Activated B cell treated with CpG ODN at 0.5 μM for 24 hours (primary cell): Measurements from ENCODE around the gene SARM1. TPM values are rescaled to one million over a fixed set of nuclear protein-coding genes. Genes with fewer than 3 reads are reported as not detected.
A peak's percentile ranks its signal among the peaks of the same experiment; 100 is the strongest.

Experiments
- ATAC-seq: fragments of 200-7000 bp; cut with Tn5 transposase; one replicate; pipeline ENCODE4 v1.10.0; 2021; ENCODE audit warnings: low read depth, mild to moderate bottlenecking, moderate library complexity
- CTCF ChIA-PET: fragments of 350-600 bp; sonication (Branson Sonifier 250); formaldehyde crosslinking; loops from one replicate; lab custom pipeline; 2021; ENCODE audit warnings: antibody characterized with exemption; lab: Charles Lee
- POLR2A ChIA-PET: fragments of 350-600 bp; sonication (Branson Sonifier 250); formaldehyde crosslinking; loops from one replicate; lab custom pipeline; 2021; ENCODE audit warnings: antibody characterized with exemption; lab: Charles Lee
- DNase-seq: peaks from one replicate; pipeline ENCODE4 v3.0.0; 2022
- H3K27ac Mint-ChIP-seq: one replicate; pipeline ENCODE4 v1.8.0; 2020; ENCODE audit warnings: mixed read lengths
- H3K27me3 Mint-ChIP-seq: one replicate; pipeline ENCODE4 v1.8.0; 2021; ENCODE audit warnings: mixed read lengths
- H3K36me3 Mint-ChIP-seq: one replicate; pipeline ENCODE4 v1.8.0; 2021; ENCODE audit warnings: low read depth, mixed read lengths
- H3K4me1 Mint-ChIP-seq: one replicate; pipeline ENCODE4 v1.8.0; 2021; ENCODE audit warnings: mixed read lengths
- H3K4me3 Mint-ChIP-seq: one replicate; pipeline ENCODE4 v1.8.0; 2020; ENCODE audit warnings: mild to moderate bottlenecking, mixed read lengths
- H3K9me3 Mint-ChIP-seq: one replicate; pipeline ENCODE4 v1.8.0; 2020; ENCODE audit warnings: mixed read lengths
- CTCF ChIP-seq: fragments of 200-600 bp; IDR thresholded peaks from one replicate; pipeline ENCODE4 v1.8.0; 2022; ENCODE audit warnings: antibody characterized with exemption, mild to moderate bottlenecking
- intact Hi-C: fragments of 100-400 bp; cut with micrococcal nuclease; formaldehyde crosslinking; loops from one replicate; pipeline ENCODE4 v1.15.1; 2024
- total RNA-seq: library from RNA; stranded (reverse); gene quantifications from 2 replicates; pipeline ENCODE4 v1.2.3, GENCODE V29; 2022

Gene SARM1
- total RNA-seq, result 15.0 and 19.9 TPM in 2 replicates

GRCh38 chr17:28371245-28372202, at the start of gene SARM1:
Gene SARM1 (plus strand): TSS chr17:28371694. CDS start chr17:28372033, 339 bp downstream.
- intact Hi-C loops, result loop anchor here (1.0 to 5.0 kb wide), 4 partner anchors 14 to 54 kb away; partner anchors contain the start of genes IFT20, POLDIP2, SLC46A1 and TMEM97
- peaks cover 3% of the 10 kb centered on the region for H3K36me3 Mint-ChIP-seq
- no peaks in the 10 kb centered on the region for H3K9me3 Mint-ChIP-seq
- ATAC-seq (peak; percentile 90), DNase-seq (peak; percentile 82)
- no peaks in the 10 kb centered on the region for H3K27me3 Mint-ChIP-seq
- peak within 1 kb of the TSS; percentile 94 for H3K4me3 Mint-ChIP-seq
- CTCF ChIA-PET, result interaction anchor here (2.1 kb wide), 1 partner anchor 46 kb away, joined by 6 read pairs; no protein-coding TSS in a partner anchor
- POLR2A ChIA-PET, result interaction anchor here (0.7 to 2.5 kb wide), 4 partner anchors 10 to 36 kb away, joined by 3 to 20 read pairs (median 10); partner anchors contain the start of genes IFT20, POLDIP2 and TNFAIP1
- H3K27ac Mint-ChIP-seq, result peak within 1 kb of the TSS; percentile 85
- TF ChIP-seq CTCF, result no peak
- peaks cover 23% of the 10 kb centered on the region for H3K4me1 Mint-ChIP-seq

- Mint-ChIP-seq H3K27me3 (no peaks in the 10 kb centered on the region), H3K4me3 (no peak overlapping the region), H3K27ac (no peak overlapping the region), H3K4me1 (peaks cover 12% of the 10 kb centered on the region), H3K36me3 (peaks cover 35% of the 10 kb centered on the region), H3K9me3 (no peaks in the 10 kb centered on the region)
- no peak for DNase-seq
- TF ChIP-seq CTCF, result no peak
- no peak for ATAC-seq
- intact Hi-C loops, result no loop called here
- POLR2A ChIA-PET, result no interaction called here
- CTCF ChIA-PET, result no interaction called here
Observed at GRCh38 chr17:28324267-28324745, 47.2 kb upstream of the SARM1 start.

- H3K27me3 Mint-ChIP-seq, result no peaks in the 10 kb centered on the region
- POLR2A ChIA-PET, result no interaction called here
- no peak overlapping the region for H3K4me3 Mint-ChIP-seq
Observed at GRCh38 chr17:28324781-28325180, 46.7 kb upstream of the SARM1 start.

GRCh38 chr17:28325211-28325610, 46.3 kb upstream of the SARM1 start:
- TF ChIP-seq CTCF, result no peak
- H3K36me3 Mint-ChIP-seq, result peaks cover 36% of the 10 kb centered on the region
- no peak overlapping the region for H3K27ac Mint-ChIP-seq
- ATAC-seq, result no peak
- CTCF ChIA-PET, result no interaction called here
- H3K4me3 Mint-ChIP-seq, result no peak overlapping the region
- H3K4me1 Mint-ChIP-seq, result peaks cover 3% of the 10 kb centered on the region
- DNase-seq, result no peak
- POLR2A ChIA-PET, result no interaction called here
- no peaks in the 10 kb centered on the region for H3K9me3 Mint-ChIP-seq
- intact Hi-C loops, result no loop called here
- H3K27me3 Mint-ChIP-seq, result no peaks in the 10 kb centered on the region

More at GRCh38 chr17:28324781-28325180, 46.7 kb upstream of the SARM1 start:
- no peaks in the 10 kb centered on the region for H3K9me3 Mint-ChIP-seq
- peaks cover 36% of the 10 kb centered on the region for H3K36me3 Mint-ChIP-seq
- CTCF ChIA-PET, result no interaction called here
- H3K27ac Mint-ChIP-seq, result no peak overlapping the region
- DNase-seq, result no peak
- H3K4me1 Mint-ChIP-seq, result peaks cover 8% of the 10 kb centered on the region
- TF ChIP-seq CTCF, result no peak
- no peak for ATAC-seq
- intact Hi-C loops, result no loop called here

- ChIA-PET POLR2A (no interaction called here), CTCF (no interaction called here)
- ATAC-seq (no peak), DNase-seq (no peak)
- no peak overlapping the region for H3K27ac Mint-ChIP-seq
- H3K4me3 Mint-ChIP-seq, result no peak overlapping the region
- H3K27me3 Mint-ChIP-seq, result no peaks in the 10 kb centered on the region
- peaks cover 1% of the 10 kb centered on the region for H3K4me1 Mint-ChIP-seq
- intact Hi-C loops, result no loop called here
- peaks cover 45% of the 10 kb centered on the region for H3K36me3 Mint-ChIP-seq
- no peak for TF ChIP-seq CTCF
- no peaks in the 10 kb centered on the region for H3K9me3 Mint-ChIP-seq
Observed at GRCh38 chr17:28326114-28326513, 45.4 kb upstream of the SARM1 start.
